Measurements from ENCODE around the gene ECHDC3.

The ECHDC3 gene, protein sequence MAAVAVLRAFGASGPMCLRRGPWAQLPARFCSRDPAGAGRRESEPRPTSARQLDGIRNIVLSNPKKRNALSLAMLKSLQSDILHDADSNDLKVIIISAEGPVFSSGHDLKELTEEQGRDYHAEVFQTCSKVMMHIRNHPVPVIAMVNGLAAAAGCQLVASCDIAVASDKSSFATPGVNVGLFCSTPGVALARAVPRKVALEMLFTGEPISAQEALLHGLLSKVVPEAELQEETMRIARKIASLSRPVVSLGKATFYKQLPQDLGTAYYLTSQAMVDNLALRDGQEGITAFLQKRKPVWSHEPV

DNA sequence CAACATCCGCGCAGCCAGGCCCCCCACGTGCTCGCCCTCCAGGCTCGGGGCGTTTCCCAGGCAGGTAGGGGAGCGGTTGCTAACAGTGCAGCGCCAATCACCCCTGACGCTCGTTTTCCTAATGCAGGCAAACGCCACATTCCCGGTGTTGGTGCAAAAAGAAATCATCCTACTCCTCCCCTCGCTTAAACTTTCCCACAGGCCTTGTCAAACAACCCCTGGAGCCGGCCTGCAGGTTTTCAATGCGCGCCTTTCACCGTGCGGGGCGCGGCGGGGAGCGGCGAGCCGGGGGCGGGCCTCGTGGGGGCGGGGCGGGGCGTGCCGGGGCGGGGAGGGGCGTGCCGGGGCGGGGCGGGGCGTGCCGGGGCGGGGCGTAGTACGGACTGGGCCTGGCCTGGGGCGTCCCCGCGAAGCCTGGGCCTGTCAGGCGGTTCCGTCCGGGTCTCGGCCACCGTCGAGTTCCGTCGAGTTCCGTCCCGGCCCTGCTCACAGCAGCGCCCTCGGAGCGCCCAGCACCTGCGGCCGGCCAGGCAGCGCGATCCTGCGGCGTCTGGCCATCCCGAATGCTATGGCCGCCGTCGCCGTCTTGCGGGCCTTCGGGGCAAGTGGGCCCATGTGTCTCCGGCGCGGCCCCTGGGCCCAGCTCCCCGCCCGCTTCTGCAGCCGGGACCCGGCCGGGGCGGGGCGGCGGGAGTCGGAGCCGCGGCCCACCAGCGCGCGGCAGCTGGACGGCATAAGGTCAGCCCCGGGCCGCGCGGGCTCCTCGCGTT is at the start of gene ECHDC3:
ECHDC3 (plus strand) TSS at position 374 of the 770 bp plus-strand sequence; CDS start at position 569, 195 bp downstream.
- H3K4me3 ChIP-seq (ENCODE audit: low read depth, low read length): peak within 1 kb of the TSS; percentile 56
- TF ChIP-seq, protein P1, sequence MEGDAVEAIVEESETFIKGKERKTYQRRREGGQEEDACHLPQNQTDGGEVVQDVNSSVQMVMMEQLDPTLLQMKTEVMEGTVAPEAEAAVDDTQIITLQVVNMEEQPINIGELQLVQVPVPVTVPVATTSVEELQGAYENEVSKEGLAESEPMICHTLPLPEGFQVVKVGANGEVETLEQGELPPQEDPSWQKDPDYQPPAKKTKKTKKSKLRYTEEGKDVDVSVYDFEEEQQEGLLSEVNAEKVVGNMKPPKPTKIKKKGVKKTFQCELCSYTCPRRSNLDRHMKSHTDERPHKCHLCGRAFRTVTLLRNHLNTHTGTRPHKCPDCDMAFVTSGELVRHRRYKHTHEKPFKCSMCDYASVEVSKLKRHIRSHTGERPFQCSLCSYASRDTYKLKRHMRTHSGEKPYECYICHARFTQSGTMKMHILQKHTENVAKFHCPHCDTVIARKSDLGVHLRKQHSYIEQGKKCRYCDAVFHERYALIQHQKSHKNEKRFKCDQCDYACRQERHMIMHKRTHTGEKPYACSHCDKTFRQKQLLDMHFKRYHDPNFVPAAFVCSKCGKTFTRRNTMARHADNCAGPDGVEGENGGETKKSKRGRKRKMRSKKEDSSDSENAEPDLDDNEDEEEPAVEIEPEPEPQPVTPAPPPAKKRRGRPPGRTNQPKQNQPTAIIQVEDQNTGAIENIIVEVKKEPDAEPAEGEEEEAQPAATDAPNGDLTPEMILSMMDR (IDR thresholded peaks at IDR 0.05; ENCODE audit: low read depth, low read length, missing control alignments): no peak
- no peak for DNase-seq (ENCODE audit: low read depth)

DNA sequence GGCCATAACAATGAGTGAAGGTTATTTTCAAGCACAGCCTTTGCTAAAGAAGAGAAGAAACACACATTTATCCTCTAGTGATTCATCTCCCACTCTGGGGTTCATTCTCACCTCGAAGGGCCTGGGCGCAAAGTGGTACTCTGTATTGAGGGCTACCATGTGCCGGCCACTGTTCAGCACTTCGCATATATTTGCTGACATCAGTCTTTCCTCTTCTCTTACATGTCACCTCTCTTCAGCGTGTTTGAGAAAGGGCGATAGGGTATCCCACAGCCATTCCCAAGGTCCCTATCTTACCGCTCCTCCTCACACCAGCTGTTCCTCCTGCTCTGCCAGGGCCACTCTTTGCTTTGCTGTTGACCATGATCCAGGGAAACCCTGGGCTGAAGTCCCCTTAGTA is 48.8 kb upstream of the ECHDC3 start:
- DNase-seq (ENCODE audit: low read depth): no peak
- TF ChIP-seq, protein P1 (IDR thresholded peaks at IDR 0.05; ENCODE audit: low read depth, low read length, missing control alignments): no peak
- H3K4me3 ChIP-seq (ENCODE audit: low read depth, low read length): no peak overlapping the region

DNA sequence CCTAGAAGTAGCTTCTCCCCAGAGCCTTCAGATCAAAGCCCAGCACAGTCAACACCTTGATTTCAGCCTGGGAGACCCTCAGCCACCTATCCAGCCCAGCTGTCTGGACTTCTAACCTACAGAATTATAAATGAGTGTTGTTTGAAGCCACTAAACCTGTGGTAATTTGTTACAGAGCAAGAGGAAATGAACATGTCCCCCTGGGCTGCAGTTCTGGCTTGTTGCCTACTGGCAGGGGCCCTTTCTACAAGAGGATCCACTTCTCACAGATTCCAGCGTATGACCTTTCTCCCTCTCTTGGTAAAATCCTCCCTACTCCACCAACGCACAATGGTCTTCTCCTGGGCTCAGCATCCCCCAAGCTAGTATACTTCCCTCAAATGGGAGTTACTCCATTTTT is 46.4 kb upstream of the ECHDC3 start:
- TF ChIP-seq, protein P1 (IDR thresholded peaks at IDR 0.05; ENCODE audit: low read depth, low read length, missing control alignments): no peak
- H3K4me3 ChIP-seq (ENCODE audit: low read depth, low read length): no peak overlapping the region
- DNase-seq (ENCODE audit: low read depth): no peak

DNA sequence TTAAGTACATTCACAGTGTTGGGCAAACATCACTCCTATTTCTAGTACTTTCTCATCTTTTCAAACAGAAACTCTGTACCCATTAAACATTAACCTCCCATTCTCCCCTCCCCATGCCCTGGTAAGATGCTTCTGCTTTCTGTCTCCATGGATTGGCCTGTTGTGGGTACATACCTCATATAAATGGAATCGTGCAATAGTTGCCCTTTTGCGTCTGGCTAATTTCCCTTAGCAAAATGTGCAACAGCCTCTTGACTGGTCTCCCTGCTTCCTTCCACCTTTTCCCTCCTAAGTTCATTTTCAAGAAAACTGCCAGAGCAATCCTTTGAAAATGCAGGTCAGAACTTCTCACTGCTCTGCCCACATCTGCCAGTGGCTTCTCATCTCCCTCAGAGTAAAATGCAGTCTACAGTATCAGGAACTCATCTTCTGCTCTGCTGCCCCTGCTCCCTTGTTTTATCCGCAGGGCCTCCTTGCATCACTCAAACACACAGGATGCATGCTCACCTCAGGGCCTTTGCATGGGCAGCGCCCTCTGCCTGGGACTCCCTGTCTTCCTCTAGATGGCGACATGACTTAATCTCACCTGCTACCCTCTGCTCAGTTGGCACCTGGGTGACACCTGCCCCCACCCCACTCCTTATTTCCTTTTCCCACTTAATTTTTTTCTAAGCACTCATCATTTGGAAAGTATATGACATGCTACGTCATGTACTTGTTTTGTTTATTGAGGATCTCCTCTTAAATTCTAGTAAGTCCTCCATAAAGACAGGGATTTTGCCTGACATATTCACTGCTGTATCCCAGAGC is 44.3 kb upstream of the ECHDC3 start:
- TF ChIP-seq, protein P1 (IDR thresholded peaks at IDR 0.05; ENCODE audit: low read depth, low read length, missing control alignments): peak; percentile 50
- no peak for DNase-seq (ENCODE audit: low read depth)
- H3K4me3 ChIP-seq (ENCODE audit: low read depth, low read length): no peak overlapping the region

GRCh38 chr10:11698691-11699549 is 43.3 kb upstream of the ECHDC3 start:
- TF ChIP-seq, protein P1 (IDR thresholded peaks at IDR 0.05; ENCODE audit: low read depth, low read length, missing control alignments): no peak
- peak; percentile 68 for DNase-seq (ENCODE audit: low read depth)
- no peak overlapping the region for H3K4me3 ChIP-seq (ENCODE audit: low read depth, low read length)

- TF ChIP-seq, protein P1 (IDR thresholded peaks at IDR 0.05; ENCODE audit: low read depth, low read length, missing control alignments): no peak
- no peak for DNase-seq (ENCODE audit: low read depth)
- no peak overlapping the region for H3K4me3 ChIP-seq (ENCODE audit: low read depth, low read length)
These were observed 42.6 kb upstream of the ECHDC3 start for GRCh38 chr10:11699550-11700097.

Measured in GM12864 (cell line).